Right lobe of liver (tissue), 6 donors: ENCODE measurements around the gene PDK3. TPM values are rescaled to one million over a fixed set of nuclear protein-coding genes. Genes with fewer than 3 reads are reported as not detected.

Experiments
- ATAC-seq, 4 donors: fragments of 200-7000 bp; cut with Tn5 transposase; one replicate each; pipeline ENCODE4 v1.9.1; 2020; ENCODE audit warnings: mild to moderate bottlenecking in 4 of 4, moderate library complexity in 4 of 4
- DNase-seq, 3 donors: peaks; one replicate each; pipeline ENCODE4 v3.0.0-alpha.2; 2020
- H3K27ac ChIP-seq, 3 donors: fragments of 200-600 bp; one replicate each; pipeline ENCODE4 v1.8.0; 2022
- H3K27me3 ChIP-seq, 2 donors: fragments of 200-600 bp; one replicate each; pipeline ENCODE4 v1.8.0; 2022
- H3K36me3 ChIP-seq, 4 donors: fragments of 200-600 bp; sonication (generic) in 1 of 4; one replicate each; pipeline versions ENCODE4 v1.5.1 to v1.8.0; 2017 to 2022; ENCODE audit warnings: control low read depth in 1 of 4
- H3K4me1 ChIP-seq, 4 donors: fragments of 200-600 bp; sonication (generic) in 1 of 4; one replicate each; pipeline versions ENCODE4 v1.5.1 to v1.8.0; 2017 to 2022; ENCODE audit warnings: control low read depth in 1 of 4
- H3K4me3 ChIP-seq, 3 donors: fragments of 200-600 bp; one replicate each; pipeline ENCODE4 v1.8.0; 2022
- H3K9me3 ChIP-seq, 4 donors: fragments of 200-600 bp; sonication (generic) in 1 of 4; one replicate each; pipeline versions ENCODE4 v1.5.1 to v1.8.0; 2017 to 2022; ENCODE audit warnings: control low read depth in 1 of 4
- POLR2A ChIP-seq: fragments of 450-650 bp; IDR thresholded peaks from one replicate; pipeline ENCODE4 v1.6.1; 2017; ENCODE audit warnings: antibody characterized with exemption, mild to moderate bottlenecking
- WGBS: methylation state at CpG from one replicate; pipeline ENCODE4 v1.1.6; 2018; ENCODE audit warnings: low coverage, low lambda C conversion rate; ENCODE audit not compliant: insufficient coverage; ENCODE audit errors: missing lambda C conversion rate; 5-methylcytosine and 5-hydroxymethylcytosine counted together
- intact Hi-C, 2 donors: fragments of 100-400 bp; cut with DNase I; formaldehyde crosslinking; loops; one replicate each; pipeline versions ENCODE4 v1.11.2 to v1.14.1; 2022
- total RNA-seq, 6 experiments: library from RNA; depleted of rRNA in 2 of 6; stranded (reverse); fragments of >200 nt in 2 of 6; fragmentation: NEBNext Ultra II Directional in 3 of 6; extraction: Animal tissue kit (Norgen Biotek cat#: 25700) in 3 of 6; gene quantifications; one replicate each; pipeline versions ENCODE4 v1.1.0 to v1.2.4, GENCODE V29; 2016 to 2023
- TF ChIP-seq, protein P1 (sequence below), 4 donors: fragments of 200-600 bp in 3 of 4; fragments of 450-650 bp in 1 of 4; IDR thresholded peaks; one replicate each; pipeline versions ENCODE4 v1.5.1 to v1.8.0; 2016 to 2022; ENCODE audit warnings: antibody characterized with exemption in 4 of 4, mild to moderate bottlenecking in 2 of 4
- donor health status: DM: no; HTN: yes; CAD: no.
- donor health status: DM: no; HTN: no; CAD: no.
- donor health status: DM: no; HTN: no; CAD: no.
- donor health status: DM: no; HTN: yes; CAD: no.
- donor health status: DM: no; HTN: yes; CAD: no.

Gene PDK3
- total RNA-seq, 6 experiments from 2014 or later: 8.6 to 17.5 (median 11.3) TPM

DNA sequence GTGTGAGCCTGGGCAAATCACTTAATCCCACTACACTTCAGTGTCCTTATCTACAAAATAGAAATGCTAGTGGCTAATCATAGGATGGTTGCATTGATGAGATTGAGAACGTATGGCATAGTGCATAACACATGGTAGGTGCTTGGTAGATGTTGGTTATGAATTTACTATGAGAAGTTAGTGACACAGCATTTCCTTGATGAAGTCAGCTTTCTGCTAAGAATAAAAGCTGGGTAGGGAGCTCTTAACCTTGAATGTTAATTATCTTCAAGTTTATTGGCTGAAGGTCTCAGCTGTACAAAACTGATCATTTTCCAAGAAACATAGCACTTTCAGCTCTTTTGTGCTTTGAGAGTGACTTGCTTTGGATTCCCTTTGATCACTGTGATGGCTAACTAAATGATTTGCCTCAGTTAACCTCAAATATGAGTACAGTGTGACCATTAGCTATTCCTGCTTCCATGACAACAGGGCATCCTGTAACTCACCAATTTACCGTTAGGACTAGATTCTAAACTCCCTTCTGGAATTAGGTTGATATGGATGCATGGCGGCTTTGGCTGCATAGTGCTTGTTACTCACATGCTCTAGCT is 17.8 kb downstream of the PDK3 start:
- TF ChIP-seq POLR2A: no peak
- TF ChIP-seq, protein P1, sequence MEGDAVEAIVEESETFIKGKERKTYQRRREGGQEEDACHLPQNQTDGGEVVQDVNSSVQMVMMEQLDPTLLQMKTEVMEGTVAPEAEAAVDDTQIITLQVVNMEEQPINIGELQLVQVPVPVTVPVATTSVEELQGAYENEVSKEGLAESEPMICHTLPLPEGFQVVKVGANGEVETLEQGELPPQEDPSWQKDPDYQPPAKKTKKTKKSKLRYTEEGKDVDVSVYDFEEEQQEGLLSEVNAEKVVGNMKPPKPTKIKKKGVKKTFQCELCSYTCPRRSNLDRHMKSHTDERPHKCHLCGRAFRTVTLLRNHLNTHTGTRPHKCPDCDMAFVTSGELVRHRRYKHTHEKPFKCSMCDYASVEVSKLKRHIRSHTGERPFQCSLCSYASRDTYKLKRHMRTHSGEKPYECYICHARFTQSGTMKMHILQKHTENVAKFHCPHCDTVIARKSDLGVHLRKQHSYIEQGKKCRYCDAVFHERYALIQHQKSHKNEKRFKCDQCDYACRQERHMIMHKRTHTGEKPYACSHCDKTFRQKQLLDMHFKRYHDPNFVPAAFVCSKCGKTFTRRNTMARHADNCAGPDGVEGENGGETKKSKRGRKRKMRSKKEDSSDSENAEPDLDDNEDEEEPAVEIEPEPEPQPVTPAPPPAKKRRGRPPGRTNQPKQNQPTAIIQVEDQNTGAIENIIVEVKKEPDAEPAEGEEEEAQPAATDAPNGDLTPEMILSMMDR (IDR thresholded peaks at IDR 0.05): no peak
- H3K27ac ChIP-seq: no peak overlapping the region
- intact Hi-C loops: no loop called here
- DNase-seq (no peak), ATAC-seq (no peak)
- WGBS: 54% methylated on average over 3 of the region's 3 CpGs
- H3K9me3 ChIP-seq: no peaks in the 10 kb centered on the region
- no peaks in the 10 kb centered on the region for H3K36me3 ChIP-seq
- peaks cover 0 to 4% (median 0%) of the 10 kb centered on the region in 4 donors for H3K4me1 ChIP-seq
- H3K27me3 ChIP-seq: no peaks in the 10 kb centered on the region
- no peak overlapping the region for H3K4me3 ChIP-seq

DNA sequence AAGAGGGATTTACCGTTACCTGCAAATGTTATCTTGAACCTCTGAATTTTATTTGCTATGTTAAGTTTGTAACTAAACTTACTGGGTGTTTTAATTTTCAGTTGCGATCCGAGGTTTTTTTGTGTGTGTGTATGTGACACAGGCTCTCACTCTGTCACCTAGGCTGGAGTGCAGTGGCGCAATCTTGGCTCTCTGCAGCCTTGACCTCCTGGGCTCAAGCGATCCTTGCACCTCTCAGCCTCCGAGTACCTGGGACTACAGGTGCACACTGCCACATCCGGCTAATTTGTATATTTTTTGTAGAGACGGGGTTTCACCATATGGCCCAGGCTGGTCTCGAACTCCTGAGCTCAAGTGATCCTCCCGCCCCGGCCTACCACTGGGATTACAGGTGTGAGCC is 18.5 kb downstream of the PDK3 start:
- WGBS: 80% methylated on average over 11 of the region's 11 CpGs
- no peak for DNase-seq
- Histone ChIP-seq H3K27ac (no peak overlapping the region), H3K4me1 (peaks cover 0 to 4% (median 0%) of the 10 kb centered on the region in 4 donors), H3K36me3 (no peaks in the 10 kb centered on the region), H3K9me3 (no peaks in the 10 kb centered on the region), H3K4me3 (no peak overlapping the region), H3K27me3 (no peaks in the 10 kb centered on the region)
- TF ChIP-seq, protein P1 (IDR thresholded peaks at IDR 0.05): no peak
- no peak for TF ChIP-seq POLR2A
- peak in 2 of 4 donors; percentile 29 to 50 for ATAC-seq
- intact Hi-C loops: no loop called here

DNA sequence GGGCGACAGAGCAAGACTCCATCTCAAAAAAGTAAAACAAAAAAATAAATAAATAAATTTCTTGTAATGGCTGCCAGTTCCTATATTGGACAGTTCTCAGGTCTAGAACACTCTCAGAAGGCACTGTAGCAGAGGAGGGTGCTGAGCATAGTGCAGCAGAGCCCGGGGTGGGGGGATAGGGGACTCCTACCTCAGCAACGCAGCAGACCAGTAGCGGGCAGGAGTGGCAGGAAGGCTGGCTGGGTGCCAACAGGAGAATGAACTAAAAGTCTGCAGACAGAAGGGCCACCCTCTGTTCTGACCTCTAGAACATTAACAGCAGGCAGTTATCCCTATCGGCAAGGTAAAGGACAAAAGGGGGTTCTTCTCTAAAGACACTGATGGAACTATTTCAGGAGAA is 20.2 kb downstream of the PDK3 start:
- ATAC-seq (no peak), DNase-seq (no peak)
- no peak overlapping the region for H3K4me3 ChIP-seq
- no peak for TF ChIP-seq POLR2A
- TF ChIP-seq, protein P1 (IDR thresholded peaks at IDR 0.05): no peak
- H3K9me3 ChIP-seq: no peaks in the 10 kb centered on the region
- no peak overlapping the region for H3K27ac ChIP-seq
- H3K36me3 ChIP-seq: no peaks in the 10 kb centered on the region
- intact Hi-C loops: no loop called here
- H3K4me1 ChIP-seq: peaks cover 0 to under 1% (median 0%) of the 10 kb centered on the region in 4 donors
- 72% methylated on average over 4 of the region's 5 CpGs for WGBS
- no peaks in the 10 kb centered on the region for H3K27me3 ChIP-seq

DNA sequence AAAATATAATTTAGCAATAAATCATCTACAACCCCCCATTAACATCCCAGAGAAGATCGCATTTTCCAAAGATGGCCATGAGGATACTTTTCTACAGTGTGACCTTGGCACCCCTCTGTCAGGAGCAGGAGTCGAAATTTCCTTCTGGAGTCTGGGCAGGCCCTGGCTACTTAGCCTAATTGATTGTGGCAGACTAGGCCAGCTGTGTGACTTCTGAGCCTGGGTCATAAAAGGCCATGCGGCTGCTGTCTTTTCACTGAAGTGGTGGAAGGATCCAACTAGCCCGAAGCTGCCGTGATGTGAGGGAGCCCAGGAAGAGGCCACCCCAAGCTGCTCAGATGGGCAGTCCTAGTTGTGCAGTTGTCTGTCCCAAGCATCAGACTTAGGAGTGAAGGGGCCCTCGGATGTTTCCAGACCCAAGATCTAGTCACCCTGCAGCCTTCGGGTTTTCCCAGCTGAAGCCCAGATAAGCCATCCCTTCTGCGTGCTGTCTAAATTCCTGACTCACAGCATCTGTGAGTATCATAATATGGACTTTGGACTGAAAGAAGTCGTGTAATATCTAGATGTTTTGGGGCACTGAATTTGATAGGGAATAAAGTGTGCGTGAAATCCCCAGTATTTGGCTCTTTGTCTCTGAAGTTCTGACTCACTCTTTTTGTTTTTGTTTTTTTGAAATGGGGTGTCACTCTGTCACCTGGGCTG is 21.0 kb downstream of the PDK3 start:
- Histone ChIP-seq H3K4me1 (no peaks in the 10 kb centered on the region), H3K36me3 (no peaks in the 10 kb centered on the region), H3K4me3 (no peak overlapping the region), H3K9me3 (no peaks in the 10 kb centered on the region), H3K27me3 (no peaks in the 10 kb centered on the region), H3K27ac (no peak overlapping the region)
- ATAC-seq: no peak
- TF ChIP-seq, protein P1 (IDR thresholded peaks at IDR 0.05): no peak
- no peak for TF ChIP-seq POLR2A
- intact Hi-C loops: no loop called here
- no peak for DNase-seq
- WGBS: 71% methylated on average over 5 of the region's 10 CpGs
